HG03060 (cell line): ENCODE data around the gene RASGRP1.

Experiments used
- ATAC-seq: cut with Tn5 transposase; IDR thresholded peaks from one replicate; pipeline ENCODE4 v1.9.1; 2021; ENCODE audit warnings: low read depth, moderate number of reproducible peaks; ENCODE audit not compliant: unreplicated experiment

Gene RASGRP1

GRCh38 chr15:38464675-38465074 is 99.9 kb downstream of the RASGRP1 start:
- no peak for ATAC-seq

GRCh38 chr15:38463893-38464292 is 100.7 kb downstream of the RASGRP1 start:
- ATAC-seq: no peak

- peak; percentile 56 for ATAC-seq
Measured at GRCh38 chr15:38461066-38461833, 103.4 kb downstream of the RASGRP1 start.

- no peak for ATAC-seq
Measured at GRCh38 chr15:38460543-38460942, 104.1 kb downstream of the RASGRP1 start.

GRCh38 chr15:38459480-38459879 is 105.1 kb downstream of the RASGRP1 start:
- no peak for ATAC-seq

- no peak for ATAC-seq
Measured at GRCh38 chr15:38458646-38459045, 106.0 kb downstream of the RASGRP1 start.

GRCh38 chr15:38455092-38455491 is 109.5 kb downstream of the RASGRP1 start:
- ATAC-seq: no peak

- peak; percentile 9 for ATAC-seq
Measured at GRCh38 chr15:38454696-38455090, 109.9 kb downstream of the RASGRP1 start.

- ATAC-seq: peak; percentile 43
Measured at GRCh38 chr15:38453971-38454695, 110.5 kb downstream of the RASGRP1 start, which contains the start of gene FAM98B. Gene FAM98B, plus strand, starts transcription at chr15:38454127. Its CDS starts 35 bp downstream, at chr15:38454162.

GRCh38 chr15:38441130-38441519 is 123.5 kb downstream of the RASGRP1 start:
- no peak for ATAC-seq

- no peak for ATAC-seq
Measured at GRCh38 chr15:38440353-38441129, 124.1 kb downstream of the RASGRP1 start.
